ENCODE measurements around the gene MPPE1.

DNA sequence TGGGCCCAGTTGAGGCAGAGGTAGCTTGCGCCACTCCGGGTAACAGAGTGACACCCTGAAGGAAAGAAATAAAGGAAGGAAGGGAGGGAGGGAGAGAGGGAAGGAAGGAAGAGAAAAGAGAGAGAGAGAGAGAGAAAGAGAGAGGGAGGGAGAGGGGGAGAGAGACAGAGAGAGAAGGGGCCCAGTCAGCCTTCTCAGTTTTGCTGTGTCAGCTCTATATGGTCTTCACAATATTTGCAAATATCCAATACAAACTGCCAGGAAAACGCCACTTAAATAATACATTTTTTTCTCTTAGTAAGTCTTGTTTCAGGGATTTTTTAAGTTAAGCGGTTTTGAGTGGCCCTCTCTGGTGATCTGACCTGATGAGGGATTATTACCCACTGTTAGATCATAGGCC is 62.5 kb downstream of the MPPE1 start:
- TF ChIP-seq CTCF (IDR thresholded peaks at IDR 0.05) (no peak), POLR2A (IDR thresholded peaks at IDR 0.05) (no peak), EP300 (IDR thresholded peaks at IDR 0.05) (no peak)
